ENCODE measurements around the gene TIAL1.

Gene TIAL1

DNA sequence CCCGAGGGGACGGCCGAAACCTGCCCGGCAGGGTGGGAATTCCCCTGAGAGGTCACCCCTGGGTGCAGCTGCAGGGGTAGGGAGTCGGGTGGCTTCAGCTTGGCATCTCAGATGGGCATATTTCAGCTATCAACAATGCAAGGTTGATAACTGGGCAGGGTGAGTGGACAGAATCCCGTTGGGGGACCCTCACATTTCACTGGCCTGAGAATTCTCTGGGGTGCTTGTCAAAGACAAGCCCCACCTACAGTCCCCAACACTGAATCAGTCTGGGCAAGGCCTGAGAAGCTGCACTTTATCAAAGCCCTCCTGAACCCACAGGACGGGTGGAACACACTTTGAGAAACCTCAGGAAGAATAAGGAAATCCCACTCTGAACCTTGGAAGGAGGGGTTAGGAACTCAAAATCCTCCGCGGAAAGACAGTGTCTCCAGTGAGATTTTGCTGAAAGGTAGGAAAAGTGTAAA is 57.4 kb downstream of the TIAL1 start:
- TF ChIP-seq, protein P1, sequence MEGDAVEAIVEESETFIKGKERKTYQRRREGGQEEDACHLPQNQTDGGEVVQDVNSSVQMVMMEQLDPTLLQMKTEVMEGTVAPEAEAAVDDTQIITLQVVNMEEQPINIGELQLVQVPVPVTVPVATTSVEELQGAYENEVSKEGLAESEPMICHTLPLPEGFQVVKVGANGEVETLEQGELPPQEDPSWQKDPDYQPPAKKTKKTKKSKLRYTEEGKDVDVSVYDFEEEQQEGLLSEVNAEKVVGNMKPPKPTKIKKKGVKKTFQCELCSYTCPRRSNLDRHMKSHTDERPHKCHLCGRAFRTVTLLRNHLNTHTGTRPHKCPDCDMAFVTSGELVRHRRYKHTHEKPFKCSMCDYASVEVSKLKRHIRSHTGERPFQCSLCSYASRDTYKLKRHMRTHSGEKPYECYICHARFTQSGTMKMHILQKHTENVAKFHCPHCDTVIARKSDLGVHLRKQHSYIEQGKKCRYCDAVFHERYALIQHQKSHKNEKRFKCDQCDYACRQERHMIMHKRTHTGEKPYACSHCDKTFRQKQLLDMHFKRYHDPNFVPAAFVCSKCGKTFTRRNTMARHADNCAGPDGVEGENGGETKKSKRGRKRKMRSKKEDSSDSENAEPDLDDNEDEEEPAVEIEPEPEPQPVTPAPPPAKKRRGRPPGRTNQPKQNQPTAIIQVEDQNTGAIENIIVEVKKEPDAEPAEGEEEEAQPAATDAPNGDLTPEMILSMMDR (IDR thresholded peaks at IDR 0.05), result no peak
- Histone ChIP-seq H3K36me3 (no peaks in the 10 kb centered on the region), H3K27me3 (peaks cover 0 to 1% of the 10 kb centered on the region in 2 donors), H3K9me3 (no peaks in the 10 kb centered on the region), H3K27ac (no peak overlapping the region), H3K4me1 (peaks cover 0 to 32% (median 18%) of the 10 kb centered on the region in 4 donors), H3K4me3 (no peak overlapping the region)
- intact Hi-C loops (cut with DNase I; ENCODE audit: low total_unique reads), result no loop called here
- DNase-seq, result no peak

DNA sequence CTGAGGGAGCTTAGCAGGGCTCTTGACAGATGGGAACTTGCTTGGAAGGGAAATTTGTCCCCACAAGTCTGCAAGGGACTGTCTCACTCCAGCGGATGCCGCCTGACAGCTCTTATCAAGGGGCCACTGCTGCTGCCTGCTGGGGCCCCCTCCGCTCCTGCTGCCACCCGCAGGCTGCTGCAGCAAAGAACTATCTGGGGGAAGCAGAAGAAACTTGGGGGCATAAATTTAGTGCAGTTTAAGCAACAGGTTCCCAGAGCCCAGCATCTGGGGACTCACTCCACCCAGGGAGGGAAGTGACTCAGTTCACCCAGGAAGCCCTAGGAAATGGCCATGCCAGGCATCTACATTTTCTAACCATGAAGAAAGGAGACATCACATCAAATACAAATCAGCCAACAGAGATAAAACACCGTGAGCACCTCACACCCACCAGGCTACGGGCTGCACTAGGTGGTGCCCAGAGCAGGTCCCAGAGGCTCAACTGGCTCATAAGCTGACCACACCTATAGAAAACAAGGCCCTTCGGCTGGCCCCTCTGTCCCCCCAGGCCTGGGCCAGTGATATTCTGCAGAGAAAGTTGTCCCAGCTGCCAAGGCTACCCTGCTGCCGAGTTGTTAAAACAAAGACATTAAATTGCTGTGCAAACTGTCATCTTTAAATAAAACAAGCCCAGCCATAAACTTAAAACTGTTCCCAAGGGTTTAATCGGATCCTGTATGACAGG is 58.0 kb downstream of the TIAL1 start:
- Histone ChIP-seq H3K9me3 (no peaks in the 10 kb centered on the region), H3K4me3 (no peak overlapping the region), H3K27me3 (no peaks in the 10 kb centered on the region), H3K4me1 (peaks cover 0 to 28% (median 16%) of the 10 kb centered on the region in 4 donors), H3K36me3 (no peaks in the 10 kb centered on the region), H3K27ac (no peak overlapping the region)
- DNase-seq, result no peak
- TF ChIP-seq, protein P1 (IDR thresholded peaks at IDR 0.05), result no peak
- intact Hi-C loops (cut with DNase I; ENCODE audit: low total_unique reads), result no loop called here

DNA sequence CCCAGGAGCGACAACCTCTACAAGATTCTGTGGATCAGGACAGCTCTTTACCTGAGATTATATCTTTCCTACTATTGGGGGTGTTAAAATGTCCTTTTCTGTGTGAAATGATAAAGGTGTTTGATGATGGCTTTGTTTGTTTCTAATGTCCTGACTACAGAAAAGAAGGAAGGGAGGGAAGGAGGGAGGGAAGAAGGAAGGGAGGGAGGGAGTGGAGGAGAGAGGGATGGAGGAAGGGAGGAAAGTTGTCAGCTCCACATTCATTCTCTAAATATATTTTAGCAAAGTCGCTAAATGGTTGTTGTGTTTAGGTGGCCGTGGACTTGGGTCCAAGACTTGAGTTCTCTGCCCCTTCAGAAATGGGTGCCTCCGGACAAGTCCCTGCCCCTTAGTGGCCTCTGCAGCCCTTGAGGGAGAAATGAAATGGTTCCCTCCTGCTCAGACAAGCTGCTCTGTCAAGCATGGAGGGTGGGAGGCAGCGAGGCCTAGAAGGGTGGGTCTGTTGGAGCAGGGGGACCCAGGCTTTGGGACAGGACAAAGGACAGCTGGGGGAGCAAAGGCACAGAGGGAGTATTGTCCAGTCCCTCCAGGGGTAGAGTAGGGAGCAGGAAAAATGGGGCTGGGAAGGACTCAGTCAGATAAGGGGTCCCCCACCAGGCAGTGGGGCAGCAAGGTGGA is 58.7 kb downstream of the TIAL1 start:
- DNase-seq, result no peak
- Histone ChIP-seq H3K27me3 (no peaks in the 10 kb centered on the region), H3K9me3 (no peaks in the 10 kb centered on the region), H3K27ac (no peak overlapping the region), H3K36me3 (no peaks in the 10 kb centered on the region), H3K4me3 (no peak overlapping the region), H3K4me1 (peaks cover 0 to 21% (median 9%) of the 10 kb centered on the region in 4 donors)
- intact Hi-C loops (cut with DNase I; ENCODE audit: low total_unique reads), result no loop called here
- TF ChIP-seq, protein P1 (IDR thresholded peaks at IDR 0.05), result no peak

DNA sequence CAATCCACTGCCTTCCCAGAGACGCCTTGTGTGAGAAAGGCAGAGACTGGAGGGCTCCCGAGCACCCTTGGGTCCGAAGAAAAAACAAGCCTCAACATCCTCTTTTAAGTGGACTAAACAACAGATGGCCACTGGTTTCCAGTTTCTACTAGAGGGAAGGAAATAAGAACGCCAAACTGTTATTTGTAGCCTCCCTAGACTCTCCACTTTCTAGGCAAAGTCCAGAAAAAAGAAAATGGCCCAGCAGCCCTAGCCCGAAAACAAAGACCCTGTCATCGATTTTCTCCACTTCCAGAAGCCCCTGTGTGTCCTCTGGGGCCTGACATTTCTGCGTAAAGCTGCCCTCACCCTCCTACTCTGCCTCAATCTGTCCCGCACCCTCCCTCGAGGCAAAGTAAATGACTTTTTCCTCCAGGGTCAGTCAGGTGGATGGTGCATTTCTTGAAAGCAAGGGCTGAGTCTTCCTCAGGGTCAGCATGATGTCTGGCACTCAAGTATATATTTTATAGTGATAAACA is 60.2 kb downstream of the TIAL1 start:
- Histone ChIP-seq H3K9me3 (no peaks in the 10 kb centered on the region), H3K27me3 (no peaks in the 10 kb centered on the region), H3K4me1 (peaks cover 0 to 10% (median 1%) of the 10 kb centered on the region in 4 donors), H3K27ac (no peak overlapping the region), H3K4me3 (no peak overlapping the region), H3K36me3 (no peaks in the 10 kb centered on the region)
- TF ChIP-seq, protein P1 (IDR thresholded peaks at IDR 0.05), result no peak
- DNase-seq, result no peak
- intact Hi-C loops (cut with DNase I; ENCODE audit: low total_unique reads), result no loop called here

DNA sequence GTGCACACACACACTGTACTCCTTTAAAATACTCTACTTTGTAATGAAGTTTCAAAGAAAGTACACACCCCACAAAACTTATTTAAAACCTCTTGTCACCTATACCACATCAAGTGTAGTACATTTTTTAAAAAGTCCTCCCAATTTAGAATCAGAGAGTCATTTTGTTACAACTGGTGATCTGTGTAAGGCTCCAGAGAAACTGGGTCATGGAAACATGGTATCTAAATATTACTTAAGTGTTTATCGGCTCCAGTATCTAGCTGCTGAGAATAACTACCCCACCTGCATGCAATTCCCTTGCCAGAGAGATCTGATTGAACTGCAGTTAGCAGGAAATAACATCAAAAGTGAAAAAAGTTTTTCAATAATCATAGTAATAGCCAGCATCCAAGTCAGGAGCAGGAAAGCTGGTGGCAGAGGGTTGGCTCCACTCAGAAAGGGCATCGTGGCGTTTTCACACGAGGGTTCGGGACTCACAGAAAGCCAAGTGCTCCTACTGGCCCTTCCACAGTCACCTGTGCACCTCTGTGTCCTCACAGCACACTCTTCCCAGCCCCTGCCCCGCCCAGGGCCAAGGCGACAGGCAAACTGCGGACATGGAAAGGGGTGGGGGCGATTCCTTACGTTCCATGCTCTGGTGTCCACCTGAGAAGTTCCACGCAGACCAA is 60.8 kb downstream of the TIAL1 start:
- intact Hi-C loops (cut with DNase I; ENCODE audit: low total_unique reads), result no loop called here
- H3K4me3 ChIP-seq, result no peak overlapping the region
- no peak overlapping the region for H3K27ac ChIP-seq
- H3K9me3 ChIP-seq, result no peaks in the 10 kb centered on the region
- peaks cover 0 to 10% (median 1%) of the 10 kb centered on the region in 4 donors for H3K4me1 ChIP-seq
- H3K27me3 ChIP-seq, result no peaks in the 10 kb centered on the region
- H3K36me3 ChIP-seq, result no peaks in the 10 kb centered on the region
- TF ChIP-seq, protein P1 (IDR thresholded peaks at IDR 0.05), result no peak
- DNase-seq, result no peak
